Common myeloid progenitor, CD34-positive (primary cell): ENCODE measurements around the gene RFXAP.

ENCODE experiments used
- CTCF ChIA-PET: fragments of 350-600 bp; sonication (Branson Sonifier 250); formaldehyde crosslinking; loops from one replicate; lab custom pipeline; 2021; ENCODE audit warnings: antibody characterized with exemption; lab: Charles Lee
- POLR2A ChIA-PET: fragments of 350-600 bp; sonication (Branson Sonifier 250); formaldehyde crosslinking; loops from one replicate; lab custom pipeline; 2021; ENCODE audit warnings: antibody characterized with exemption; lab: Charles Lee
- DNase-seq, 3 donors: peaks; one replicate each; pipeline versions ENCODE4 v3.0.0 to v3.0.0-alpha.2; 2013
- H3K27ac ChIP-seq, 2 experiments: 1 replicate in 1 of 2; 2 replicates in 1 of 2; pipeline ENCODE4 v1.7.0; 2013; ENCODE audit warnings: inconsistent platforms in 2 of 2, low read length in 2 of 2, mild to moderate bottlenecking in 2 of 2, low read depth in 1 of 2, moderate library complexity in 1 of 2; ENCODE audit not compliant: severe bottlenecking in 2 of 2, insufficient read depth in 1 of 2, poor library complexity in 1 of 2
- H3K27me3 ChIP-seq, 5 experiments: replicated peaks in 2 of 5; 1 replicate in 3 of 5; 2 replicates in 2 of 5; pipeline versions ENCODE4 v1.6.1 to v1.7.0; 2013; ENCODE audit warnings: low read length in 4 of 5, mild to moderate bottlenecking in 2 of 5, moderate library complexity in 2 of 5, inconsistent platforms in 1 of 5; ENCODE audit not compliant: insufficient read depth in 5 of 5, control insufficient read depth in 4 of 5
- H3K36me3 ChIP-seq, 4 experiments: 1 replicate in 2 of 4; 2 replicates in 2 of 4; pipeline versions ENCODE4 v1.6.1 to v1.7.0; 2013; ENCODE audit warnings: low read length in 3 of 4, control low read depth in 1 of 4, mild to moderate bottlenecking in 1 of 4; ENCODE audit not compliant: control insufficient read depth in 4 of 4, insufficient read depth in 4 of 4
- H3K4me1 ChIP-seq, 4 experiments: 1 replicate in 3 of 4; 2 replicates in 1 of 4; pipeline versions ENCODE4 v1.6.1 to v1.7.1; 2013; ENCODE audit warnings: low read length in 3 of 4, mild to moderate bottlenecking in 3 of 4, control low read depth in 1 of 4, inconsistent platforms in 1 of 4, moderate library complexity in 1 of 4; ENCODE audit not compliant: control insufficient read depth in 4 of 4, insufficient read depth in 4 of 4; ENCODE audit errors: control extremely low read depth in 1 of 4
- H3K4me3 ChIP-seq, 7 experiments: 1 replicate in 4 of 7; 2 replicates in 3 of 7; pipeline versions ENCODE4 v1.5.1 to v1.7.0; 2013; ENCODE audit warnings: mild to moderate bottlenecking in 7 of 7, low read length in 6 of 7, moderate library complexity in 6 of 7, inconsistent platforms in 2 of 7, low read depth in 2 of 7, control low read depth in 1 of 7; ENCODE audit not compliant: insufficient read depth in 4 of 7, control insufficient read depth in 1 of 7; ENCODE audit errors: extremely low read depth in 1 of 7
- H3K9me3 ChIP-seq, 5 experiments: 1 replicate in 4 of 5; 2 replicates in 1 of 5; pipeline versions ENCODE4 v1.6.1 to v1.7.1; 2013; ENCODE audit warnings: low read length in 4 of 5, mild to moderate bottlenecking in 2 of 5, inconsistent platforms in 1 of 5, low read depth in 1 of 5, moderate library complexity in 1 of 5; ENCODE audit not compliant: control insufficient read depth in 4 of 5, insufficient read depth in 2 of 5; ENCODE audit errors: control extremely low read depth in 1 of 5
- WGBS: methylation state at CpG from one replicate; pipeline ENCODE4 v1.1.5; 2013; ENCODE audit not compliant: insufficient coverage; 5-methylcytosine and 5-hydroxymethylcytosine counted together

RFXAP gene

DNA sequence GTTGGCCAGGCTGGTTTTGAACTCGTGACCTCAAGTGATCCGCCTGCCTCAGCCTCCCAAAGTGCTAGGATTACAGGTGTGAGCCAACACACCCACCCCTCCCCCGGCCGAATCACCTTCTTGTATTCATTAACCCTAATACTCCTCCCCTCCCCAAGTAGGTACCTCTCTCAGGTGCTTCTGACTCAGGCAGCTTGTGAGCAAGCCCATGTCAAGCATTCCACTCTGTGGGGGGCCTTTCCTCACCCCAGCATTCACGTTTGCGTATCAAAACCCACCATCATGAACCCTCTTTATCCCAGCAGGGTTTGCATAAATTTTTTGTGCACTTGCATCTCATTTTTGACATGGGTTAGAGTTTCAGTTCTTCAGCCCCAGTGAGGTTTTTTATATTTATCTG is 23.6 kb upstream of the RFXAP start:
- no peak overlapping the region for H3K27ac ChIP-seq
- DNase-seq, result no peak
- 85% methylated on average over 4 of the region's 6 CpGs for WGBS
- H3K9me3 ChIP-seq, result no peaks in the 10 kb centered on the region
- ChIA-PET CTCF (no interaction called here), POLR2A (no interaction called here)
- H3K36me3 ChIP-seq, result no peaks in the 10 kb centered on the region
- H3K4me1 ChIP-seq, result no peaks in the 10 kb centered on the region
- H3K4me3 ChIP-seq, result no peak overlapping the region
- H3K27me3 ChIP-seq, result no peaks in the 10 kb centered on the region

DNA sequence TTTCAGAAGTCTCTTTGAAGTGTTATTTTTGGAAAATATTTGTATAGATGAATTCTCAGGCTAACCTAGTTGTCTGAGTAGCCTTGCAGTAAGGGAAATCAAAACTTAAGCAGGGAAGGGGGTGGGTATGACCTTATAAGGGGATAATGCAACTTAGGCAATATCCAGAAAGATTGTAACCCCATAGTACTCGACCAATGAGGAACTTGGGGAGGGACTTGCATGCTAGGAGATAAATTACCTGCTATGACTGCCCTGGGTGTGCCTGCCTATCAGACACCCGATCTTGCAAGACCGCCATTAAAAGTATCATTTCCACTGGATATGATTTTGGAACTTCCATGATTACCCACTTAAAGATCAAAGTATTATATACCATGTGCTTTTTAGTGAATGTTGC is 23.0 kb upstream of the RFXAP start:
- no peaks in the 10 kb centered on the region for H3K9me3 ChIP-seq
- H3K4me3 ChIP-seq, result no peak overlapping the region
- POLR2A ChIA-PET, result no interaction called here
- no peaks in the 10 kb centered on the region for H3K36me3 ChIP-seq
- no peaks in the 10 kb centered on the region for H3K27me3 ChIP-seq
- H3K27ac ChIP-seq, result no peak overlapping the region
- CTCF ChIA-PET, result no interaction called here
- 88% methylated on average over 2 of the region's 3 CpGs for WGBS
- DNase-seq, result no peak
- H3K4me1 ChIP-seq, result no peaks in the 10 kb centered on the region

DNA sequence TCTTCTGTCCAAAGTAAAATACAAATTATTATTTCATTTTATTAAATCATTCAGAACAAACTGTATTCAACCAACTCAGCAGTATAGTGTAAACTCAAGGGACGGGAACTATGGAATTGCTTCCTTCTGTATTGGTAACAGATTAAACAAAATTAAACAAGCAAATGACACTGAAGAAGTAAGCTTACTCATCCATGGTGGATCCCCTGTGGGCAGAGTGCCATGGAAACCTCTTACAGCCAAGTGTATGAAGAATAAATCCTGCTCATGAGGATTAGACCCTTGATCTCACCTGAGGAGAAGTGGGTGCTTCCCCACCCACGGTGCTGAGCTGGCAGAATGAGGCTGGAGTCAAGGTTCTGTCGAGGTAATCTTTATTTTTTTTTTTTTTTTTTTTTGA is 18.0 kb upstream of the RFXAP start:
- no CpG with 5 or more reads among the region's 3 CpGs for WGBS
- Histone ChIP-seq H3K9me3 (no peaks in the 10 kb centered on the region), H3K27ac (no peak overlapping the region), H3K4me3 (no peak overlapping the region), H3K27me3 (no peaks in the 10 kb centered on the region), H3K4me1 (no peaks in the 10 kb centered on the region), H3K36me3 (no peaks in the 10 kb centered on the region)
- no peak for DNase-seq
- CTCF ChIA-PET, result no interaction called here
- POLR2A ChIA-PET, result no interaction called here

DNA sequence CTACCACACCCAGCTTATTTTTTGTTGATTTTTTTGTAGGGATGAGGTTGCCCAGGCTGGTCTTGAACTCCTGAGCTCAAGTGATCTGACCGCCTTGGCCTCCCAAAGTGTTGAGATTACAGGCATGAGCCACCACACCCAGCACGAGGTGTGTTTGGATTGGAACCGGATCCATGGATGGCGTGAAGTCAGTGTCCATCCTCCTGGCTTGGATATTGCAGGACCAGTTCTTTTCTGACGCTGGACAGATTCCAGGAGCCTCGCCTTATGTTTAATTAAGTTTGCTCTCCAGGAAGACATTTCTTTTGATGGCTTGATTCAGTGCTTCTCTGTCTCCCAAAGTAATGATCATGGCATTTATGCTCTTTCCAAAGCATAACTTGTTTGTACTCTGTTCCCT is 14.4 kb upstream of the RFXAP start:
- Histone ChIP-seq H3K27me3 (no peaks in the 10 kb centered on the region), H3K9me3 (no peaks in the 10 kb centered on the region), H3K36me3 (no peaks in the 10 kb centered on the region), H3K4me3 (no peak overlapping the region), H3K4me1 (no peaks in the 10 kb centered on the region), H3K27ac (no peak overlapping the region)
- CTCF ChIA-PET, result no interaction called here
- POLR2A ChIA-PET, result no interaction called here
- 96% methylated on average over 5 of the region's 6 CpGs for WGBS
- DNase-seq, result no peak

DNA sequence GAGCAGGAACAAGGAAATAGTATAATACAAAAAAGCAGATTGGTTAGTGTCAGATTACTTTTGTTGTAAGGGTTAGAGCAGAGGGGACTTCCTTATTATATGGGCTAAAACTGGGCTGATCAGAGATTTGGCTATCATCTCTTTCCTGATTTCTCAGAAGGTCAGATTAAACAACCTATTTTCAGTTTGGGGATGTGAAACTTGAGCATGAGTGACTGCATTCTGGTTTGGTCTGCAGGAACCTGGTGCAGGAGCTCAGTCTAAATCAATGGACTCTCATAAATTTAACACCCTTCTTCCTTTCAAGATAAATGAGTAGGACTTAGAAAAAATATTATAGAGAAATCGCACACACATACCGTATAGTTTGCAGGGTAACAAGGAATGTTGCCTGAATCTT is 12.9 kb upstream of the RFXAP start:
- Histone ChIP-seq H3K27ac (no peak overlapping the region), H3K9me3 (no peaks in the 10 kb centered on the region), H3K27me3 (no peaks in the 10 kb centered on the region), H3K4me3 (no peak overlapping the region), H3K4me1 (no peaks in the 10 kb centered on the region), H3K36me3 (no peaks in the 10 kb centered on the region)
- ChIA-PET POLR2A (no interaction called here), CTCF (interaction anchor here (1.6 kb wide), 1 partner anchor 14 kb away, joined by 3 read pairs; no protein-coding TSS in a partner anchor)
- WGBS, result 100% methylated on average over 1 of the region's 2 CpGs
- DNase-seq, result no peak

DNA sequence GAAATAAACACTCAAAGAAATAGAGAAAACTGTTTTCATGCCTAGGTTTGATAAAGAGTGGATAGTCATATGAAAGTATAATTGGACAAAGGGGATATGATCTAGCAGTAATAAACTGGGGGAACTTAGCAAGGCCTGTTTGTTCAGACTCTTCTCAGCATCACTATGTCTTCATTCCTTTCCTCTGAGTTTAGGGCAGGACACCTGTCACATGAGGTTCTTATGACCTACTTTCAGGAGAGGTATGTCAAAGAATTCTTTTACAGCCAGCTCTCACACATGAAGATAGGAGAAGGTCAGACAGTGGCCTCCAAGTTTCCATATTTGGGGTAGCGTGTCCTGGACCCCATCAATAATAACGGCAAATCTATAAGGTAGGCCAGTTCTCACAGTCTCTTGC is 11.4 kb upstream of the RFXAP start:
- no peaks in the 10 kb centered on the region for H3K27me3 ChIP-seq
- no peaks in the 10 kb centered on the region for H3K36me3 ChIP-seq
- H3K9me3 ChIP-seq, result no peaks in the 10 kb centered on the region
- no peak overlapping the region for H3K27ac ChIP-seq
- DNase-seq, result no peak
- ChIA-PET POLR2A (no interaction called here), CTCF (no interaction called here)
- WGBS, result 100% methylated on average over 2 of the region's 2 CpGs
- no peak overlapping the region for H3K4me3 ChIP-seq
- no peaks in the 10 kb centered on the region for H3K4me1 ChIP-seq

DNA sequence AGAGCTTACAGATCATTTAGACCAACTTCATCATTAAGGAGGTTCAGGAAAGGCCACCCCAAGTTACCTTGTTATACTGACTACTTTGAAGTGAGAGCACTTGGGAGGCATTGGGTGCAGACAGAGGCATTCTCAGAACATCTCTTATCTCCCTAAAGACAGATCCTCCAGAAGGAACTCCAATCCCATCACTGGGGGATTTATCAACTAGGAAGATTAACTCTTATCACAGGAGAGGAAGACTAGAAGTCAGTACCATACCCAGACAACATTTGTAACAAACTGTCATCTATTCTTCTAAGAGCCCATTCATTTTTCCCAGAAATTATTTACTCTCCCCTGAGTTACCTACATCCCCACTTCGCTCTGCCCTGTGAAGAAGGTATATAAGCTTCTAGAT is 5.8 kb upstream of the RFXAP start:
- CTCF ChIA-PET, result interaction anchor here (1.0 kb wide), 1 partner anchor 13 kb away, joined by 3 read pairs; no protein-coding TSS in a partner anchor
- Histone ChIP-seq H3K27ac (no peak overlapping the region), H3K9me3 (no peaks in the 10 kb centered on the region), H3K36me3 (no peaks in the 10 kb centered on the region), H3K27me3 (no peaks in the 10 kb centered on the region), H3K4me1 (peaks cover 0 to 9% (median 7%) of the 10 kb centered on the region in 4 experiments), H3K4me3 (no peak overlapping the region)
- no peak for DNase-seq
- POLR2A ChIA-PET, result no interaction called here
- 100% methylated on average over 1 of the region's 1 CpG for WGBS
